GM23248 (cell line): ENCODE measurements around the gene CADM1. TPM values are rescaled to one million over a fixed set of nuclear protein-coding genes. Genes with fewer than 3 reads are reported as not detected.

Experiments
- DNase-seq: peaks from one replicate; pipeline ENCODE4 v3.0.0-alpha.2; 2015
- H2AFZ ChIP-seq: fragments of 200-600 bp; sonication (generic); 2 replicates; pipeline ENCODE4 v1.6.1; 2016; ENCODE audit warnings: antibody characterized with exemption
- H3F3A ChIP-seq: fragments of 200-600 bp; sonication (generic); 2 replicates; pipeline ENCODE4 v1.6.1; 2016; ENCODE audit warnings: mild to moderate bottlenecking, antibody characterized with exemption, mixed run types; ENCODE audit not compliant: insufficient read depth
- H3K27ac ChIP-seq: fragments of 200-600 bp; sonication (generic); 2 replicates; pipeline ENCODE4 v1.5.1; 2016; ENCODE audit warnings: mild to moderate bottlenecking
- H3K27me3 ChIP-seq: fragments of 200-600 bp; sonication (generic); replicated peaks from 2 replicates; pipeline ENCODE4 v1.6.1; 2016; ENCODE audit warnings: mild to moderate bottlenecking; ENCODE audit not compliant: insufficient read depth
- H3K36me3 ChIP-seq: fragments of 200-600 bp; sonication (generic); 2 replicates; pipeline ENCODE4 v1.6.1; 2016; ENCODE audit warnings: low read depth, mild to moderate bottlenecking
- H3K4me1 ChIP-seq: fragments of 200-600 bp; sonication (generic); 2 replicates; pipeline ENCODE4 v1.6.1; 2016; ENCODE audit warnings: mild to moderate bottlenecking; ENCODE audit not compliant: insufficient read depth
- H3K4me2 ChIP-seq: fragments of 200-600 bp; sonication (generic); one replicate; pipeline ENCODE4 v1.6.1; 2016; ENCODE audit warnings: mild to moderate bottlenecking; ENCODE audit not compliant: unreplicated experiment
- H3K4me3 ChIP-seq: fragments of 200-600 bp; sonication (generic); 2 replicates; pipeline ENCODE4 v1.5.1; 2016; ENCODE audit warnings: mild to moderate bottlenecking
- H3K79me2 ChIP-seq: fragments of 200-600 bp; sonication (generic); 2 replicates; pipeline ENCODE4 v1.6.1; 2016; ENCODE audit warnings: mild to moderate bottlenecking; ENCODE audit not compliant: insufficient read depth
- H3K9ac ChIP-seq: fragments of 200-600 bp; sonication (generic); 2 replicates; pipeline ENCODE4 v1.6.1; 2016; ENCODE audit warnings: mild to moderate bottlenecking
- H3K9me2 ChIP-seq: fragments of 200-600 bp; sonication (generic); 2 replicates; pipeline ENCODE4 v1.6.1; 2016; ENCODE audit warnings: mixed run types, mild to moderate bottlenecking, moderate library complexity; ENCODE audit not compliant: insufficient read depth
- H3K9me3 ChIP-seq: fragments of 200-600 bp; sonication (generic); one replicate; pipeline ENCODE4 v1.6.1; 2017; ENCODE audit warnings: low read depth
- H4K20me1 ChIP-seq: fragments of 200-600 bp; sonication (generic); 2 replicates; pipeline ENCODE4 v1.6.0; 2016; ENCODE audit not compliant: insufficient read depth
- EZH2 ChIP-seq: fragments of 200-600 bp; sonication (generic); IDR thresholded peaks from 2 replicates; pipeline ENCODE4 v1.6.1; 2018; ENCODE audit warnings: antibody characterized with exemption, mild to moderate bottlenecking; ENCODE audit not compliant: insufficient read depth, poor library complexity, severe bottlenecking
- EZH2phosphoT487 ChIP-seq: fragments of 200-600 bp; sonication (generic); IDR thresholded peaks from 2 replicates; pipeline ENCODE4 v1.6.1; 2018; ENCODE audit warnings: antibody characterized with exemption, moderate library complexity, mild to moderate bottlenecking, low read depth; ENCODE audit not compliant: insufficient read depth
- WGBS, 2 experiments: methylation state at CpG; one replicate each; pipeline ENCODE4 v1.1.6; 2015 to 2017; ENCODE audit warnings: low lambda C conversion rate in 2 of 2, low coverage in 1 of 2; ENCODE audit errors: missing lambda C conversion rate in 2 of 2; 5-methylcytosine and 5-hydroxymethylcytosine counted together
- in situ Hi-C: fragments of 300-500 bp; cut with MboI; formaldehyde crosslinking; loops from 2 replicates; pipeline ENCODE4 v1.15.0; 2020
- polyA plus RNA-seq: library from polyadenylated mRNA; unstranded; fragments of >200 nt; fragmentation: Nextera tagmentation; extraction: Ambion mirVana; gene quantifications from 2 replicates; pipeline ENCODE4 v1.2.1, GENCODE V29; 2016
- total RNA-seq: library from RNA; depleted of rRNA; stranded (reverse); fragments of >200 nt; shearing (Covaris generic); gene quantifications from 2 replicates; pipeline ENCODE4 v1.2.3, GENCODE V29; 2014

The CADM1 gene
- total and polyA plus RNA-seq, 2 experiments from 2014 or later, result 0.83 to 1.4 TPM

DNA sequence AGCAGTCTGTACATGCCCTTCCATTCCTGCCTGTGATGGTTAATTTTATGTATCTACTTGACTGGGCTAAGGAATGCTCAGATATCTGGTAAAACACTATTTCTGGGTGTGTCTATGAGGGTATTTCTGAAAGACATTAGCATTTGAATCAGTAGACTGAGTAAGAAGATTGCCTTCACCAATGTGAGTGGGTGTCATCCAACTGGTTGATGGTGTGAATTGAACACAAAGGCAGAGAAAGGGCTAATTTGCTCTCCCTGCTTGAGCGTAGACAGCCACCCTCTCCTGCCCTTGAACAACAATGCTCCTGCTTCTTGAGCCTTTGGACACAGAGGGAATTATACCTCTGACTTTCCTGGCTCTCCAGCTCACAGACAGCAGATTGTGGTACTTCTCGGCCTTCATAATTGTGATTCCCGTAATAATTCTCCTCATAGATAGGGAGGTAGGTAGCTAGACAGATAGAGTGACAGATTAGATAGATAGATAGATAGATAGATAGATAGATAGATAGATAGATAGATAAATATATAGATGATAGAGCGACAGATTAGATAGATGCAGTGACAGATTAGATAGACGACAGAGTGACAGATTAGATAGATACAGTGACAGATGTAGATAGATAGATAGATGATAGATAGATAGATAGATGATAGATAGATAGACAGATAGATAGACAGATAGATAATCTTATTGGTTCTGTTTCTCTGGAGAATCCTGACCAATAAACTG lies 370.6 kb downstream of the CADM1 start:
- no peaks in the 10 kb centered on the region for H4K20me1 ChIP-seq
- H3K36me3 ChIP-seq, result no peaks in the 10 kb centered on the region
- no peaks in the 10 kb centered on the region for H3K9me2 ChIP-seq
- no peak overlapping the region for H3K27ac ChIP-seq
- no peak overlapping the region for H3K4me2 ChIP-seq
- WGBS, 2 experiments, result 41 to 55% methylated on average over 5 of the region's 5 CpGs
- H3K79me2 ChIP-seq, result no peaks in the 10 kb centered on the region
- no peaks in the 10 kb centered on the region for H3K27me3 ChIP-seq
- H3K9me3 ChIP-seq, result no peaks in the 10 kb centered on the region
- in situ Hi-C loops, result no loop called here
- no peak overlapping the region for H3K4me3 ChIP-seq
- H2AFZ ChIP-seq, result no peak overlapping the region
- no peak overlapping the region for H3K9ac ChIP-seq
- TF ChIP-seq EZH2phosphoT487, result no peak
- no peak for TF ChIP-seq EZH2
- no peak for DNase-seq
- H3F3A ChIP-seq, result no peaks in the 10 kb centered on the region
- no peaks in the 10 kb centered on the region for H3K4me1 ChIP-seq

DNA sequence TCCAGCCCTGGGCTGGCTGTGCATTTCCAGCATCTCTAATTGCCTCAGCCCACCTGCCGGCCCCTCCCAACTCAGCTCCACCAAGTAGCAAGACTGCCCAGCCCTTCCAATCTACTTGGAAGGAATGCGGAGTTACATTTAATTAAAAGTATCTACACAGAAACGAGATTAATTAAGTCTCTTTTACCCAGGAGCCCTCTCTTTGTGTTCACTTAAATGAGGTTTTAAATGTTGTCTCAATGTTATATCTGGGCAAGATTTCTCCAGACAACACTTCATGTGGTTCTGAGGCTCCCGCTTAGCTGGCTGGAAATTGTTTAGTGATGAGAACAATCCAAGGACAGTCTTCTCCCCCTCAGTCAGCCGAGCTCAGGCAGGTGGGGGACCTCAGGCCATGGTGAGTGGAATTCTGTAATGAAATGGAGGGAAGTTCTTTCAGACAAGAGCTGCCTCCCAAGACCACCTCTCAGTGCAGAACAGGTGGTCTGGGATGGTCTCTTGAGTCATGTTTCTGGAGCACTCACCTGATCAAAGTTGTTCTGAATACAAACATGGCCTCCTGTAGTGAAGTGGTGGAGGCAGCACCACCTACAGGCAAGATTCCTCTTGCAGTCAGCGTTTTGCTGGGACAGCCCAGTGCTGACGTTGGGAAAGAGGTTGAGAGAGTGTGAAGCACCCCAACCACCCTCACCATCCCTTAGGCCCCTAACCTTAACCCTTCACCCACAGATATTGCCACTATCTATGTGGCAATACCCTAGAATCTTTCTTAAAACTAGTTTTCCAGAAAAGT lies 371.6 kb downstream of the CADM1 start:
- H4K20me1 ChIP-seq, result no peaks in the 10 kb centered on the region
- no peaks in the 10 kb centered on the region for H3K9me2 ChIP-seq
- TF ChIP-seq EZH2 (no peak), EZH2phosphoT487 (no peak)
- no peak overlapping the region for H3K4me2 ChIP-seq
- no peaks in the 10 kb centered on the region for H3F3A ChIP-seq
- DNase-seq, result no peak
- no peaks in the 10 kb centered on the region for H3K79me2 ChIP-seq
- no peaks in the 10 kb centered on the region for H3K4me1 ChIP-seq
- no peaks in the 10 kb centered on the region for H3K9me3 ChIP-seq
- no peak overlapping the region for H3K4me3 ChIP-seq
- H3K36me3 ChIP-seq, result no peaks in the 10 kb centered on the region
- H3K27me3 ChIP-seq, result no peaks in the 10 kb centered on the region
- in situ Hi-C loops, result no loop called here
- H3K9ac ChIP-seq, result no peak overlapping the region
- WGBS, 2 experiments, result 24% methylated on average over 7 of the region's 7 CpGs
- H2AFZ ChIP-seq, result no peak overlapping the region
- H3K27ac ChIP-seq, result no peak overlapping the region

DNA sequence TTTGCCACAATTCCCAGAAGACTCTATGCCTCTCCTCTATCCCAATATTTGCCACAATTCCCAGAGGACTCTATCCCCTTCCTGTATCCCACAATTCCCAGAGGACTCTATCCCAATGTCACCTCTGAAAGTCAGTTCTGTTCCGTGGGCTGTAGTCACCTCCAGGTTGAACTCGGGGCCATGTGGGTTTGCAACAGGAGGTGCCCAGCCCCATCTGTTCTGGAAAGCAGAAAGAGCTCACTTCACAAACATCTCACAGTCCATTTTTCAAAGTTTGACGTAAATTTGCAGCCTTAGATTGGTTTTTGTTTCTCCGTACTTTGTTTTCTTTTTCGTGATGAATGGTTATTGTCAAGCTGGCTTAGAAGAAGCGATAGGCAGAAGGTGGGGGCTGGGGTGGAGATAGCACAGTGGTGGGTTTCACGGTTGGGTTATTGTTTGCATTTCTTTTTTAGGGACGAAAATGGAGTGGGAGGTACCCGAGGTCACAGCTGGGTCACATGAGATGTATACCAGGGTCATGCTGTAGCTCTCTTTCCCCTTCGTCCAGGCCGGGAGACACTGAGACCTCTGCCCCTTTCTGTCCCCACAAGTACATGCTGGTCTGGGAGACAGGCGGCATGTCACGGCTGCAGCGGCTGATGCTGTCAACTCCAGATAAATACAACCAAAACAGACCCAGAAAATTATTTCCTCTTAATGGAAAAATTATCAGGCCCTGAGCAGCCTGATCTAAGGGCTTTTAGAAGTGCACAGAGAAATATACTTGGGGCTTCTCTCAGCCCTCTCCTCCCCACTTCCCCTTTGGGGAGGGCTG lies 374.5 kb downstream of the CADM1 start:
- no peaks in the 10 kb centered on the region for H3K79me2 ChIP-seq
- H3K36me3 ChIP-seq, result no peaks in the 10 kb centered on the region
- H2AFZ ChIP-seq, result no peak overlapping the region
- in situ Hi-C loops, result no loop called here
- no peak overlapping the region for H3K4me2 ChIP-seq
- H3K4me3 ChIP-seq, result no peak overlapping the region
- no peaks in the 10 kb centered on the region for H3K9me2 ChIP-seq
- no peak for DNase-seq
- WGBS, 2 experiments, result 33 to 36% methylated on average over 14 of the region's 14 CpGs
- H3K9ac ChIP-seq, result no peak overlapping the region
- H3K27me3 ChIP-seq, result peaks cover 9% of the 10 kb centered on the region; the same call in 1 of the 2 replicates
- no peaks in the 10 kb centered on the region for H4K20me1 ChIP-seq
- no peaks in the 10 kb centered on the region for H3K9me3 ChIP-seq
- no peaks in the 10 kb centered on the region for H3F3A ChIP-seq
- no peaks in the 10 kb centered on the region for H3K4me1 ChIP-seq
- H3K27ac ChIP-seq, result no peak overlapping the region
- TF ChIP-seq EZH2, result no peak
- no peak for TF ChIP-seq EZH2phosphoT487

DNA sequence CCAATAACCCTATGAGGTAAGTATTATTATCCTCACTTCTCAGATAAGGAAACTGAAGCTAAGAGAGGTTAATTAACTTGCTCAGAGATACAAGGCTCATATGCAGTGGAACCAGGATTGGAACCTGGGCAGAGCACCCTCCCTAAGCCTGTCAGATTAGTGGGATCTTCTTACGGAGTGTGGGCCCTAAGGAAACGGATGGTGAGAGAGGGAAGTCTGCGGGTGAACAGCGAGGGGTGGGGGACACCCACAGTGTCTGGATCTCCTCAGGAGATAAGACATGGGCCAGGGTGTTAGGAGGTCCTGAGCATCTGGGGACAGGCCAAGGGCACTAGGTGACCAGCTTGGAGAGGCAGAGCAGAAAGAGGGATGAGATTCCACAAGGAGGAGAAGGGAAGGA lies 376.0 kb downstream of the CADM1 start:
- peaks cover 9% of the 10 kb centered on the region; the same call in 1 of the 2 replicates for H3K27me3 ChIP-seq
- H3K79me2 ChIP-seq, result no peaks in the 10 kb centered on the region
- no peaks in the 10 kb centered on the region for H3K36me3 ChIP-seq
- DNase-seq, result no peak
- no peaks in the 10 kb centered on the region for H4K20me1 ChIP-seq
- H3K4me3 ChIP-seq, result no peak overlapping the region
- H3K9ac ChIP-seq, result no peak overlapping the region
- no peak overlapping the region for H3K27ac ChIP-seq
- no peak overlapping the region for H3K4me2 ChIP-seq
- no peaks in the 10 kb centered on the region for H3K9me3 ChIP-seq
- no peaks in the 10 kb centered on the region for H3K9me2 ChIP-seq
- WGBS, 2 experiments, result 56 to 57% methylated on average over 4 of the region's 4 CpGs
- H3K4me1 ChIP-seq, result no peaks in the 10 kb centered on the region
- no peaks in the 10 kb centered on the region for H3F3A ChIP-seq
- in situ Hi-C loops, result no loop called here
- no peak overlapping the region for H2AFZ ChIP-seq
- TF ChIP-seq EZH2, result no peak
- TF ChIP-seq EZH2phosphoT487, result no peak
